HG03196 (cell line): ENCODE data around the gene MYEOV.

Experiments
- ATAC-seq: cut with Tn5 transposase; IDR thresholded peaks from one replicate; pipeline ENCODE4 v1.9.1; 2021; ENCODE audit not compliant: unreplicated experiment

MYEOV gene

GRCh38 chr11:69265210-69265609 is 28.7 kb upstream of the MYEOV start:
- no peak for ATAC-seq

- no peak for ATAC-seq
These were observed 27.9 kb upstream of the MYEOV start for GRCh38 chr11:69265911-69266510.

GRCh38 chr11:69267395-69267805 is 26.6 kb upstream of the MYEOV start:
- ATAC-seq: no peak

GRCh38 chr11:69268911-69269310 is 25.0 kb upstream of the MYEOV start:
- no peak for ATAC-seq

- ATAC-seq: no peak
These were observed 24.6 kb upstream of the MYEOV start for GRCh38 chr11:69269388-69269787.

- no peak for ATAC-seq
These were observed 23.8 kb upstream of the MYEOV start for GRCh38 chr11:69269926-69270697.

- ATAC-seq: no peak
These were observed 23.0 kb upstream of the MYEOV start for GRCh38 chr11:69270941-69271340.

GRCh38 chr11:69272055-69272454 is 21.9 kb upstream of the MYEOV start:
- ATAC-seq: no peak

- no peak for ATAC-seq
These were observed 21.0 kb upstream of the MYEOV start for GRCh38 chr11:69272831-69273485.

- ATAC-seq: no peak
These were observed 20.4 kb upstream of the MYEOV start for GRCh38 chr11:69273571-69273970.

- no peak for ATAC-seq
These were observed 19.4 kb upstream of the MYEOV start for GRCh38 chr11:69274531-69275016.

GRCh38 chr11:69275178-69275577 is 18.8 kb upstream of the MYEOV start:
- no peak for ATAC-seq

GRCh38 chr11:69276165-69276564 is 17.8 kb upstream of the MYEOV start:
- no peak for ATAC-seq

- no peak for ATAC-seq
These were observed 16.7 kb upstream of the MYEOV start for GRCh38 chr11:69277074-69277809.

- no peak for ATAC-seq
These were observed 15.7 kb upstream of the MYEOV start for GRCh38 chr11:69278091-69278867.

GRCh38 chr11:69280451-69280850 is 13.5 kb upstream of the MYEOV start:
- no peak for ATAC-seq

- ATAC-seq: no peak
These were observed 13.0 kb upstream of the MYEOV start for GRCh38 chr11:69280994-69281393.

GRCh38 chr11:69283446-69283845 is 10.5 kb upstream of the MYEOV start:
- no peak for ATAC-seq

- ATAC-seq: no peak
These were observed 9.9 kb upstream of the MYEOV start for GRCh38 chr11:69284081-69284511.

GRCh38 chr11:69285091-69285490 is 8.9 kb upstream of the MYEOV start:
- no peak for ATAC-seq

GRCh38 chr11:69285766-69286165 is 8.2 kb upstream of the MYEOV start:
- no peak for ATAC-seq
